ENCODE results near the gene TMEM185B.
"Not testable (repeated sequence)": the region's sequence is repeated elsewhere in the genome, so short reads cannot be mapped to it uniquely, and the experiment has no call there.

The TMEM185B gene

GRCh38 chr2:120204945-120205670 is 18.1 kb downstream of the TMEM185B start:
- DNase-seq: no peak

GRCh38 chr2:120204417-120204816 is 18.8 kb downstream of the TMEM185B start:
- DNase-seq: no peak

GRCh38 chr2:120204022-120204405 is 19.2 kb downstream of the TMEM185B start:
- DNase-seq: no peak

- DNase-seq: no peak
Measured at GRCh38 chr2:120203251-120204021, 19.8 kb downstream of the TMEM185B start.

- DNase-seq: not testable (repeated sequence)
Measured at GRCh38 chr2:120199817-120200459, 23.3 kb downstream of the TMEM185B start.

GRCh38 chr2:120195553-120195952 is 27.6 kb downstream of the TMEM185B start:
- peak in 1 of 2 experiments; percentile 8 for DNase-seq

- no peak for DNase-seq
Measured at GRCh38 chr2:120192280-120192679, 30.9 kb downstream of the TMEM185B start.

GRCh38 chr2:120189189-120189588 is 34.0 kb downstream of the TMEM185B start:
- DNase-seq: no peak

GRCh38 chr2:120182019-120182560 is 41.1 kb downstream of the TMEM185B start:
- DNase-seq: no peak

GRCh38 chr2:120180066-120180465 is 43.1 kb downstream of the TMEM185B start:
- no peak for DNase-seq

GRCh38 chr2:120179396-120179795 is 43.8 kb downstream of the TMEM185B start:
- no peak for DNase-seq

GRCh38 chr2:120177973-120178372 is 45.2 kb downstream of the TMEM185B start:
- no peak for DNase-seq

- DNase-seq: no peak
Measured at GRCh38 chr2:120177001-120177621, 46.1 kb downstream of the TMEM185B start.

- DNase-seq: no peak
Measured at GRCh38 chr2:120176526-120176925, 46.7 kb downstream of the TMEM185B start.

- DNase-seq: peak in 1 of 2 experiments; percentile 59
Measured at GRCh38 chr2:120174963-120175581, 48.1 kb downstream of the TMEM185B start.
